AG04450 (cell line): ENCODE data around the gene RBFOX2. TPM values are rescaled to one million over a fixed set of nuclear protein-coding genes. Genes with fewer than 3 reads are reported as not detected.

Experiments used
- CTCF ChIA-PET: fragments of 300-600, 350-600 bp; formaldehyde crosslinking; extraction: SDS; loops from one replicate; lab custom pipeline; 2022; ENCODE audit warnings: antibody characterized with exemption, inconsistent platforms; lab: Charles Lee
- POLR2A ChIA-PET: fragments of 350-600 bp; formaldehyde crosslinking; extraction: SDS; loops from one replicate; lab custom pipeline; 2021; ENCODE audit warnings: antibody characterized with exemption, inconsistent platforms; lab: Yijun Ruan, JAX
- DNase-seq: peaks from one replicate; pipeline ENCODE4 v3.0.0-alpha.2; 2011; ENCODE audit warnings: low read depth, low spot score
- H3K27ac ChIP-seq: one replicate; pipeline ENCODE4 v1.5.1; 2012; ENCODE audit warnings: low read depth, low read length, control low read depth
- H3K27me3 ChIP-seq: one replicate; pipeline ENCODE4 v1.6.0; 2012; ENCODE audit warnings: low read length; ENCODE audit not compliant: control insufficient read depth, insufficient read depth
- H3K4me3 ChIP-seq: 2 replicates; pipeline ENCODE4 v1.5.1; 2011; ENCODE audit warnings: mild to moderate bottlenecking, low read depth, low read length, control low read depth
- H3K9me3 ChIP-seq: 2 replicates; pipeline ENCODE4 v1.5.1; 2012; ENCODE audit warnings: low read length; ENCODE audit not compliant: control insufficient read depth, insufficient read depth
- polyA plus RNA-seq: library from polyadenylated mRNA; depleted of rRNA; stranded (reverse); fragments of >200 nt; gene quantifications from 2 replicates; pipeline ENCODE4 v1.2.3, GENCODE V29; 2011
- TF ChIP-seq, protein P1 (sequence below): IDR thresholded peaks from 2 replicates; pipeline ENCODE4 v1.5.1; 2011; ENCODE audit warnings: low read depth, low read length, control low read depth, inconsistent platforms

RBFOX2 gene
- polyA plus RNA-seq, 1 experiment, result 288 TPM

DNA sequence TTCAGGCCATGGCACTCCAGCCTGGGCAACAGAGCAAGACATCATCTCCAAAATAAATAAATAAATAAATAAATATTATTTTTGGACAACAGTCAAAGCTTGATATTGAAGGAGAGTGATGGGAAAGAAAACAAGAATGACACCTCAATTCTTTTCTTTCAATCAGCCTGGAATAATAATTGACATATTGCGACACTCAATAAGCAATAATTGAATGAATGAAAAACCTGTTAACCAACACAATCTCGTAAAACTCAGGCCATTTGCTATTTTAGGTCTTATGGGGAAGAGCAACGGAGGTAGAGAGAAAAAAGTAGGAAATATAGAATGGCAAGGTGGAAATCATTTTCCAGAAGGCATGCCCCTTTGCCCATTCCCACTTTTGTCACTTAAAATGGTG is 10.5 kb upstream of the RBFOX2 start:
- no peak overlapping the region for H3K27ac ChIP-seq
- DNase-seq, result no peak
- peaks cover 2% of the 10 kb centered on the region for H3K27me3 ChIP-seq
- no peak overlapping the region for H3K4me3 ChIP-seq
- TF ChIP-seq, protein P1, sequence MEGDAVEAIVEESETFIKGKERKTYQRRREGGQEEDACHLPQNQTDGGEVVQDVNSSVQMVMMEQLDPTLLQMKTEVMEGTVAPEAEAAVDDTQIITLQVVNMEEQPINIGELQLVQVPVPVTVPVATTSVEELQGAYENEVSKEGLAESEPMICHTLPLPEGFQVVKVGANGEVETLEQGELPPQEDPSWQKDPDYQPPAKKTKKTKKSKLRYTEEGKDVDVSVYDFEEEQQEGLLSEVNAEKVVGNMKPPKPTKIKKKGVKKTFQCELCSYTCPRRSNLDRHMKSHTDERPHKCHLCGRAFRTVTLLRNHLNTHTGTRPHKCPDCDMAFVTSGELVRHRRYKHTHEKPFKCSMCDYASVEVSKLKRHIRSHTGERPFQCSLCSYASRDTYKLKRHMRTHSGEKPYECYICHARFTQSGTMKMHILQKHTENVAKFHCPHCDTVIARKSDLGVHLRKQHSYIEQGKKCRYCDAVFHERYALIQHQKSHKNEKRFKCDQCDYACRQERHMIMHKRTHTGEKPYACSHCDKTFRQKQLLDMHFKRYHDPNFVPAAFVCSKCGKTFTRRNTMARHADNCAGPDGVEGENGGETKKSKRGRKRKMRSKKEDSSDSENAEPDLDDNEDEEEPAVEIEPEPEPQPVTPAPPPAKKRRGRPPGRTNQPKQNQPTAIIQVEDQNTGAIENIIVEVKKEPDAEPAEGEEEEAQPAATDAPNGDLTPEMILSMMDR, result no peak
- ChIA-PET POLR2A (interaction anchor here (0.7 kb wide), 1 partner anchor 10 kb away, joined by 3 read pairs; the partner anchor contains the start of gene RBFOX2), CTCF (interaction anchor here (1.9 kb wide), 1 partner anchor 27 kb away, joined by 8 read pairs; no protein-coding TSS in a partner anchor)
- peaks cover 4% of the 10 kb centered on the region for H3K9me3 ChIP-seq

DNA sequence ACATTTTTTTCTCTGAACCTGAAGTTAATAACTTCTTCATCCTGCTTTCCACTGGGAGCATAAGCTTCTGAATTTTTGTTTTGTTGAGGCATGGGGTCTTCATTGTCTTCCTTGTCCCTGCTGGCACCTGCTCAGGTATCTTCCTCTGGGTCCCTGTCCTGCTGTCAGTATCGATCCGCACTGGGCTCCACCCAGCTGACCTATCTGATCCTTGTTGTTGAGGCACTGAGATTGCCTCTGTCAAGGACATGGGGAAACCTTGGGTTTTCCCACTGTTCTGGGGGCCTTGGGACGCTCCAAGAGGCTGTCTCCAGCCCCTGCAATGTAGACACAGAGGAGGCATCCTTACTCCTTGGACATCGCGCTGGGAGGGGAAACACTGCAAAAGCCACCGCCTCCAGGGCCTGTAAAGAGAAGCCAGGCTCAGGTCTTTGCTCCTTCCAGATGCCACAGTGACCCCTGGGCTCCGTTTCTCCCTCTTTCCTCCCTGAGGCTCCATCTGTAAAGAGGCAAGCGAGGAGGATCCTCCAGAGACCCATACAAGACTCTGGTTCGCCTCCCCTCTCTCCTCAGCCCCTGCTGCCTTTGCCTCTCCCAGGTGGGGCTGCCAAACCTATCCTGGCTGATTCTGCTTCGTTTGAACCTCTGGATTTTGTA is 8.6 kb upstream of the RBFOX2 start:
- Histone ChIP-seq H3K27ac (no peak overlapping the region), H3K4me3 (no peak overlapping the region), H3K9me3 (peaks cover 4% of the 10 kb centered on the region), H3K27me3 (peaks cover 2% of the 10 kb centered on the region)
- TF ChIP-seq, protein P1, result no peak
- no peak for DNase-seq
- CTCF ChIA-PET, result interaction anchor here (0.6 kb wide), 1 partner anchor 303 kb away, joined by 5 read pairs; no protein-coding TSS in a partner anchor
- POLR2A ChIA-PET, result no interaction called here

GRCh38 chr22:36036167-36036624 is 7.6 kb upstream of the RBFOX2 start:
- TF ChIP-seq, protein P1, result no peak
- ChIA-PET POLR2A (interaction anchor here (0.6 kb wide), 1 partner anchor 181 kb away, joined by 4 read pairs; no protein-coding TSS in a partner anchor), CTCF (interaction anchor here (1.1 kb wide), 1 partner anchor 30 kb away, joined by 6 read pairs; no protein-coding TSS in a partner anchor)
- no peak for DNase-seq
- Histone ChIP-seq H3K4me3 (no peak overlapping the region), H3K27ac (no peak overlapping the region), H3K27me3 (no peaks in the 10 kb centered on the region), H3K9me3 (peaks cover 4% of the 10 kb centered on the region)

DNA sequence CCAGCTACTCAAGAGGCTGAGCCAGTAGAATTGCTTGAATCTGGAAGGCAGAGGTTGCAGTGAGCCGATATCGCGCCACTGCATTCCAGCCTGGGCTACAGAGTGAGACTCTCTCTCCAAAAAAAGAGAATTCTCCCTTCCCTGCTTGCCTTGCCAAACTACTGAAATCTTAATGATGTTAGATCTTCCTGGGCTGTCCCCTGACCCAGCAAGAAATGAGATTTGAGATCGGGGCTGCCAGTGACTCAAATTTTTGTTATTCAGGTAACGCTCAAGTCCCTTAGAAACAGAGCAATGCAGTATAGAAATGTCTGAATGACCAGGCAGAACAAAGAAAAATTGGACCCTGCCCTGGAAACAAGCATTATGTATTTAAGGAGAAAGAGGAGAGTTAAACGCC is 4.0 kb upstream of the RBFOX2 start:
- no peak for DNase-seq
- Histone ChIP-seq H3K9me3 (no peaks in the 10 kb centered on the region), H3K27ac (no peak overlapping the region), H3K4me3 (no peak overlapping the region), H3K27me3 (no peaks in the 10 kb centered on the region)
- ChIA-PET POLR2A (no interaction called here), CTCF (no interaction called here)
- TF ChIP-seq, protein P1, result no peak

DNA sequence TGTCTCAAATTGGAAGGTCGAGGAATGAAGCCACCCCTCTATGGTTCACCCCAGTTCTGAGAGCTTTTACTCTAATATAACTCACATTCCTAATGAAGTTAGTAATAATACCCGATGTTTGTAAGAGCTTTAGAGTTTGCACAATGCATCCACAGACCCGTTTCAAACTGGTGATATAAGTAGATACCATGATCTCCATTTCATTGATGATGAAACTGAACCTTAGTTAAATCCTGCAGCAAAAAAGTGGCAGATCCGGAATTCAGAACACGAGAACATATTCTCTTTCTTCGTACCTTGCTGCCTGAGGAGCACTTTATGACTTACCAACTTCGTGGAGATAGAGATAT is 757 bp upstream of the RBFOX2 start:
- TF ChIP-seq, protein P1, result no peak
- DNase-seq, result no peak
- POLR2A ChIA-PET, result interaction anchor here (1.0 to 3.9 kb wide), 7 partner anchors 15 to 115 kb away, joined by 3 to 30 read pairs (median 5); no protein-coding TSS in a partner anchor
- H3K9me3 ChIP-seq, result no peaks in the 10 kb centered on the region
- H3K4me3 ChIP-seq, result peak overlapping the region; percentile 61
- CTCF ChIA-PET, result interaction anchor here (0.7 to 4.4 kb wide), 2 partner anchors 36 to 105 kb away, joined by 4 to 57 read pairs; no protein-coding TSS in a partner anchor
- H3K27me3 ChIP-seq, result no peaks in the 10 kb centered on the region
- peak overlapping the region; percentile 54 for H3K27ac ChIP-seq
